Small intestine (tissue), 7 donors: ENCODE results near the gene SCNN1B. TPM values are rescaled to one million over a fixed set of nuclear protein-coding genes. Genes with fewer than 3 reads are reported as not detected.

Experiments
- DNase-seq, 2 donors: peaks; one replicate each; pipeline versions ENCODE4 v3.0.0 to v3.0.0-alpha.2; 2013
- FAIRE-seq: peaks from 2 replicates; lab custom pipeline; 2012; peaks lifted over from hg19 to GRCh38; lab: Jason Lieb, UNC
- H3K27ac ChIP-seq, 3 donors: one replicate each; pipeline ENCODE4 v1.5.1; 2013; ENCODE audit warnings: low read length in 2 of 3, mild to moderate bottlenecking in 2 of 3, control low read depth in 1 of 3, inconsistent platforms in 1 of 3, low read depth in 1 of 3, moderate library complexity in 1 of 3
- H3K27me3 ChIP-seq, 3 donors: one replicate each; pipeline ENCODE4 v1.6.1; 2013; ENCODE audit warnings: low read length in 3 of 3, inconsistent platforms in 1 of 3; ENCODE audit not compliant: control insufficient read depth in 3 of 3, insufficient read depth in 3 of 3
- H3K36me3 ChIP-seq, 3 donors: one replicate each; pipeline ENCODE4 v1.6.1; 2013; ENCODE audit warnings: low read length in 3 of 3, inconsistent platforms in 1 of 3, low read depth in 1 of 3, mild to moderate bottlenecking in 1 of 3, moderate library complexity in 1 of 3; ENCODE audit not compliant: control insufficient read depth in 3 of 3, insufficient read depth in 2 of 3
- H3K4me1 ChIP-seq, 3 donors: one replicate each; pipeline ENCODE4 v1.6.1; 2013; ENCODE audit warnings: low read length in 2 of 3, inconsistent platforms in 1 of 3, low read depth in 1 of 3, mild to moderate bottlenecking in 1 of 3, moderate library complexity in 1 of 3; ENCODE audit not compliant: control insufficient read depth in 3 of 3, insufficient read depth in 2 of 3
- H3K4me3 ChIP-seq, 3 donors: one replicate each; pipeline ENCODE4 v1.5.1; 2013; ENCODE audit warnings: low read length in 3 of 3, control low read depth in 1 of 3, inconsistent platforms in 1 of 3, low read depth in 1 of 3, mild to moderate bottlenecking in 1 of 3, moderate library complexity in 1 of 3
- H3K9me3 ChIP-seq, 2 donors: one replicate each; pipeline ENCODE4 v1.6.1; 2013; ENCODE audit warnings: low read depth in 1 of 2, low read length in 1 of 2; ENCODE audit not compliant: control insufficient read depth in 2 of 2, insufficient read depth in 1 of 2
- WGBS, 3 donors: extraction: QIAGEN DNeasy Blood & Tissue Kit; methylation state at CpG; one replicate each; pipeline ENCODE4 v1.1.7; 2013; 5-methylcytosine and 5-hydroxymethylcytosine counted together
- polyA plus RNA-seq, 4 donors: library from polyadenylated mRNA; stranded (reverse) in 3 of 4; unstranded in 1 of 4; fragments of 200-250 nt in 3 of 4; fragments of 120-200 nt in 1 of 4; gene quantifications; one replicate each; pipeline versions ENCODE4 v1.2.1 to v1.2.3, GENCODE V29; 2013
- donor health status: healthy with polysubstance abuse.
- donor health status: control.
- donor health status: control.
- donor health status: Bipolar disorder and iron deficiency.
- donor health status: healthy.

Gene SCNN1B
- polyA plus RNA-seq, 4 donors: 2.2 to 5.1 TPM; not detected in 2

DNA sequence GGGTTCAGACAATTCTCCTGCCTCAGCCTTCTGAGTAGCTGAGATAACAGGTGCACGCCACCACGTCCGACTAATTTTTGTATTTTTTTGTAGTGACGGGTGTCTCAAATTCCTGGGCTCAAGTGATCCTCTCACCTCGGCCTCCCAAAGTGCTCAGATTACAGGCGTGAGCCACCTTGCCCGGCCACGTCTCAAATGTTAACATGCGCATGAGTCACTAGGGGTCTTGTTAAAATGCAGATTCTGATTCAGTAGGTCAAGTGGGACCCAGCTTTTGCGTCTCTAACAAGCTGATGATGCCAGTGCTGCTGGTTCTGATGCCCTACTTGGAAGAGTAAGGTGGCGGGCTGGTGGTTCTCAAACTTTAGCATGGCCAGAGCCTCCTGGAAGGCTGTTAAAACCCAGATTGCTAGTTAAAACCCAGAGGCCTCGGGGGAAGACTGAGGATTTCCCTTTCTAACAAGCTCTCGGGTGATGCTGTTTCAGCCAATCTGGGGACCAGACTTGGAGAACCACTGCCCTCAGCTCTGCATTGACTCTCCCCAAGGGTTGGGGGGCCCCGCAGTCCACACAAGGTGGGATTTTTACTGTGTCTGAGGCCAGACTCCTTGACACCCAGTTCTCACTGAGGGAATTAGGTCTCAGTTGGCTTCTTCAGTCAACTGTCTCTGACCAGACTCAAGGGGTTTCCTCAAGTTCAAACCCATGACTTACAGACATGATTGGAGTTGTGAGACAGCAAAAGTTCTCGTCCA lies 17.9 kb downstream of the SCNN1B start:
- Histone ChIP-seq H3K4me1 (no peaks in the 10 kb centered on the region), H3K27me3 (no peaks in the 10 kb centered on the region), H3K36me3 (no peaks in the 10 kb centered on the region), H3K4me3 (no peak overlapping the region), H3K9me3 (no peaks in the 10 kb centered on the region), H3K27ac (no peak overlapping the region)
- DNase-seq (no peak), FAIRE-seq (no peak)
- WGBS, 3 donors: 85 to 89% (median 87%) methylated on average over 15 of the region's 15 CpGs

DNA sequence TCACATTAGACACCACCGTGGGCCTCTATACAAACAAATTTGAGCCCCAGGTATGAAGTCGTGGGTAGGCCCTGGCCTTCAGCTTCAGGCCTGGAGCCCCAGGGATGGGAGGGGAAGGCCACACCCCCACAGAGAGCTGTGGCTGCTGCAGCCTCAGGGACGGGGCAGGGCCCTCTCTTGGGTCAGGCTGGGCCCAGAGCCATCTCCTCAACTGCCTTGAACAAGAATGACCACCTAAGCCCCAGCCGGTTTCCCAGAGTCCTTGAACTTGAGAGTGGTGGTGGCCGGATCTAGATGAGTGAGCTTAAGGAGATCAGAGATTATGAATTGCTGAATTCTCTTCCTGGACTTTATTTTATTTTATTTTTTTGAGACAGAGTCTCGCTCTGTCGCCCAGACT lies 18.6 kb downstream of the SCNN1B start:
- WGBS, 3 donors: 67 to 76% (median 72%) methylated on average over 7 of the region's 7 CpGs
- Histone ChIP-seq H3K27ac (no peak overlapping the region), H3K36me3 (no peaks in the 10 kb centered on the region), H3K27me3 (no peaks in the 10 kb centered on the region), H3K4me3 (no peak overlapping the region), H3K9me3 (no peaks in the 10 kb centered on the region), H3K4me1 (no peaks in the 10 kb centered on the region)
- DNase-seq (no peak), FAIRE-seq (no peak)

DNA sequence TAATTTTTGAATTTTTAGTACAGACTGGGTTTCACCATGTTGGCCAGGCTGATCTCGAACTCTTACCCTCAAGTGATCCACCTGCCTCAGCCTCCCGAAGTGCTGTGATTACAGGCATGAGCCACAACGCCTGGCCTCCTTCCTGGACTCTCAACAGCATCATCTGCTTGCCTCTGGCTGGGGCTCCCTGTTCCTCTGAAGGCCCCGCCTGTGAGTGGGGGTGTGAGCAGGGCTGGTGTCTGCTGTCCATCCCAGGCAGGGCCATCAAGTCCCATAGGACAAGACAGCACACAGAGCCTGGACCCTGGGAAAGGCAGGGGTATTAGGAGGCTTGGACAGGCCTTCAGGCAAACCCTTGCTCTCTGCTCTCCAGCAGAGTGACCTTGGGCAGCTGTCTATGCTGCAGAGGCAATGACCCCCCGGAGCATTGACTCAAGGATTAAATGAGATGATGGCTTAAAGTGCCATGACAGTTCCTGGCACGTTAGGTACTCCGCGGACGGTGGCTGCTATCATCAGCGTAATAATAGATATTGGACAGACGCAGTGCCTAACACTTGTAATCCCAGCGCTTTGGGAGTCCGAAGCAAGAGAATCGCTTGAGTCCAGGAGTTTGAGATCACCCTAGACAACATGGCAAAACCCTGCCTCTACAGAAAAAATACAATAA lies 19.2 kb downstream of the SCNN1B start:
- FAIRE-seq (no peak), DNase-seq (no peak)
- Histone ChIP-seq H3K27ac (no peak overlapping the region), H3K9me3 (no peaks in the 10 kb centered on the region), H3K4me3 (no peak overlapping the region), H3K4me1 (no peaks in the 10 kb centered on the region), H3K36me3 (no peaks in the 10 kb centered on the region), H3K27me3 (no peaks in the 10 kb centered on the region)
- WGBS, 3 donors: 89 to 93% (median 91%) methylated on average over 14 of the region's 14 CpGs

DNA sequence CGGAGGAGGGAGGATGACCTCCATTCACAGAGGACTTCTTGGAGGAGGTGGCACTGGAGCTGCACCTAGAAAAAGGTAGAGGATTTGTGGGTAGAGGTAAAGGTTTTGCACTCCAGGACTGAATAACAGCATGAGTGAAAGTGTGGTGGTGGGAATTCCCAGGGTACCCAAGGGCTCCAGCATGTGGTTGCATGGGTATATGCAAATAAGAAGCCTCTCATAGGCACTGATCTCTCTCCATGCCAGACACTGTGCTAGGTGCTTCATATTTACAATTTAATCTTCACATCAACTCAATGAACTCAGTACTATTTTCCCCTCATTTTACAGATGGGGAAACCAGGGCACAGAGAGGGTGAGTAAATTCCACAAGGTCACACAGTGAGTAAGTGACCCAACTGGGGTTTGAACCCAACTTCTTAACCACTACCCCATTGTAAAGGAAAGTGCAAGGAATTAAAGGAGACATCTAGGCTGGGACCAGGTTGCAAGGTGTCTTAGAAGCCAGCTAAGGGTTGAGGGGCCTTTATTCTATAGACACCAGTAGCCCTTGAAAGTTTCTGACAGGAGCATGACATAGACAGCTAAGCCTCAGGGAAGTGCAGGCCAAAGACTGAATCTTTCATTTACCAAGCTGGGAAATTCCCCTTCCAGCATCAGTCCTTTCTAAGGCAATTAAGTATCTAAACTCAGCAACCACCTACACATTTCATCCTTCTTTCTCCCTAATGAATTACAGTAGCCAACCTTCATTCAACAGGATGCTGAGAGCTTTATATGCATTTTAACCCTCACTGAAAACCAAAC lies 21.3 kb downstream of the SCNN1B start:
- H3K27ac ChIP-seq: no peak overlapping the region
- no peak for FAIRE-seq
- no peak overlapping the region for H3K4me3 ChIP-seq
- WGBS, 3 donors: 80 to 92% (median 82%) methylated on average over 1 of the region's 1 CpG
- H3K9me3 ChIP-seq: no peaks in the 10 kb centered on the region
- H3K4me1 ChIP-seq: no peaks in the 10 kb centered on the region
- DNase-seq: no peak
- H3K36me3 ChIP-seq: no peaks in the 10 kb centered on the region
- no peaks in the 10 kb centered on the region for H3K27me3 ChIP-seq

DNA sequence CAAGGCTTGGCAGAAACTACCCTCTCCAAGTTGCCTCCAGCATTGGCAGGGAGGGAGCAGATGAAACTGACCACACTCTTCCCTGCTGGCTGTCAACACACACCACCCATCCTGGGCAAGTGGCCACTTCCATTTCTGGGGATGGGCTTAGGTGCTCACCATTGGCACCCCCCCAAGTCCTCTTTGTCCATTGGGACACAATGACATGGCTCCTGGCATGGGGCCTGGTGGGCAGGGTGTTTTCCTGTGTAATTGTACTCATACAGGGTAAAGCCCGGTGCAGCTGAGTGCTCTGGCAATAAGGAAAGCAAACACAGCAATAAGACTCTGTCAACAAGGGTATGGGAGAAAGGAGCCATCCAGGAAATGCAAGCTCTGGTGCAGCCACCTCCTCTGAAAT lies 22.6 kb downstream of the SCNN1B start:
- WGBS, 3 donors: 0 to 15% (median 14%) methylated on average over 1 of the region's 1 CpG
- Histone ChIP-seq H3K9me3 (no peaks in the 10 kb centered on the region), H3K4me3 (no peak overlapping the region), H3K4me1 (no peaks in the 10 kb centered on the region), H3K36me3 (no peaks in the 10 kb centered on the region), H3K27me3 (no peaks in the 10 kb centered on the region), H3K27ac (no peak overlapping the region)
- peak; percentile 28 to 32 for DNase-seq
- no peak for FAIRE-seq

DNA sequence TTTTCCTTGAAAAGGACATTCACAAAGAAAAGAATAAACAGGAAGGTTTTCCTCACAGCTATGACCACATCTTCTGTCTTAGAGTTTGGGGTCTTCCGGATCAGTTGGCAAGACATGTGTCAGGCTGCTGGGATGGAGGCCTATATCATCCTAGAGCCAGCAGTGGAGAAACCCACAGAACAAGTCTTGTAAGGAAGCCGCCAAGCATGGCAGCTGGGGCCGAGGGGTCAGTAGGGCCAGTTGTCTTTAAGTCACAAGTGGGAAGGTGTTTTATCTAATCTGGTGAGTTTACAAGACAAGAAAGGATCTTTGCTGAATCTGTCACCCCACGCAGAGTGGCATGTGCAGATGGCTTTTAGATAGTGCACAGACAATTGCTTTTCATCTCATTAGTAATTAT lies 25.7 kb downstream of the SCNN1B start:
- no peak overlapping the region for H3K27ac ChIP-seq
- H3K27me3 ChIP-seq: no peaks in the 10 kb centered on the region
- FAIRE-seq (no peak), DNase-seq (no peak)
- H3K4me1 ChIP-seq: no peaks in the 10 kb centered on the region
- H3K9me3 ChIP-seq: no peaks in the 10 kb centered on the region
- WGBS, 3 donors: 85 to 94% (median 92%) methylated on average over 4 of the region's 4 CpGs
- H3K36me3 ChIP-seq: no peaks in the 10 kb centered on the region
- no peak overlapping the region for H3K4me3 ChIP-seq

DNA sequence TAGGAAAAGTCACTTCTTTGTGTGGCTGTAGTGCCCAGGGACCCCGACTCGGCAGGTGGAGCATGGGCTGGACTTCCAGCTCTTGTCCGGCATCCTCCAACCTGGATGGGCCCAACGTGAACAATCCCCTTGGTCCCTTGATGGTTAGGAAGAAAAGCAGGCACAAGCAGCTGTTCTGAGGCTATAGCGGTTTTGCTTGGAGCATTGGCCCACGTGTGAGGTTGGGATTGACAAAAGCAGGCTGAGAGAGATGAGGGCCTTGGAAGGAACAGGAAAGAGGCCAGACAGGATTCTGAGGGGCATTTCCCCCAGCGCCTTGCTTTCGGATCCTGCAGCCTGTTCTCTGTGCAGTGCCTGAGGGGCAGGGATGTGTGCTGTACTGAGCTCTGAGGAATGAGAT lies 28.1 kb downstream of the SCNN1B start:
- no peak for FAIRE-seq
- H3K27ac ChIP-seq: no peak overlapping the region
- H3K4me3 ChIP-seq: no peak overlapping the region
- H3K4me1 ChIP-seq: no peaks in the 10 kb centered on the region
- DNase-seq: no peak
- H3K27me3 ChIP-seq: no peaks in the 10 kb centered on the region
- no peaks in the 10 kb centered on the region for H3K9me3 ChIP-seq
- H3K36me3 ChIP-seq: no peaks in the 10 kb centered on the region
- WGBS, 3 donors: 73 to 83% (median 82%) methylated on average over 8 of the region's 8 CpGs

DNA sequence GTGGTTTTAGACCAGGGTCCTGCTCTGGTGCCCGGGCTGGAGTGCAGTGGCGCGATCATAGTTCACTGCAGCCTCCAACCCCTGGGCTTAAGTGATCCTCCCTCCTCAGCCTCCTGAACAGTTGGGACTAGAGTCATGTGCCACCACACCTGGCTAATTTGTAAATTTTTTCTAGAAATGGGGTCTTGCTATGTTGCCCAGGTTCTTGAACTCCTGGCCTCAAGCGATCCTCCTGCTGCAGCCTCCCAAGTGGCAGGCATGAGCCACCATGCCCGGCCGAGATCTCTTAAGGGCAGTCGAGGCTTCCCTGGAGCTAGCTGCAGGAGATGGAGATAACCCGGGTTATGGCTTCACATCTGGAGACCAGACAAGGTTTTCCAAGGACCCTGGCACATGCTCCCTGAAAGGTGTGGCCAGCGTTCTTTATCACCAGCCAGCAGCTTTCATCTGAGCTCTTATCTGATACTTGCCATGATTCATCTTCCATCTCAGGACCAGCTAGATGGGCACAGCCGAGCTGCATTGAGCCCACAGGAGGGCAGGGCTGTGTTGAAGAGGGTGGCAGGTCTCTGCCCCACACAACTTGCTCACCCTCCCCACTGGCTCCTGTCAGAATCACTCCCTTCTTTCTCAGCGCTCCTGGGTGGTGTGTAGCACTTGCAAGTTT lies 28.6 kb downstream of the SCNN1B start:
- Histone ChIP-seq H3K36me3 (no peaks in the 10 kb centered on the region), H3K27ac (no peak overlapping the region), H3K4me1 (no peaks in the 10 kb centered on the region), H3K9me3 (no peaks in the 10 kb centered on the region), H3K4me3 (no peak overlapping the region), H3K27me3 (no peaks in the 10 kb centered on the region)
- no peak for FAIRE-seq
- WGBS, 3 donors: 55 to 76% (median 65%) methylated on average over 11 of the region's 11 CpGs
- DNase-seq: peak in 1 of 2 donors; percentile 4
